NOMO-1 treated with DMSO at 0.1 percent for 48 hours (cell line): ENCODE measurements around the gene ZNF727.
"Not testable (repeated sequence)": the region's sequence is repeated elsewhere in the genome, so short reads cannot be mapped to it uniquely, and the experiment has no call there.

Experiments used
- DNase-seq: peaks from one replicate; lab custom pipeline; 2025; ENCODE audit not compliant: unreplicated experiment; lab: John Stamatoyannopoulos, UW

Gene ZNF727

DNA sequence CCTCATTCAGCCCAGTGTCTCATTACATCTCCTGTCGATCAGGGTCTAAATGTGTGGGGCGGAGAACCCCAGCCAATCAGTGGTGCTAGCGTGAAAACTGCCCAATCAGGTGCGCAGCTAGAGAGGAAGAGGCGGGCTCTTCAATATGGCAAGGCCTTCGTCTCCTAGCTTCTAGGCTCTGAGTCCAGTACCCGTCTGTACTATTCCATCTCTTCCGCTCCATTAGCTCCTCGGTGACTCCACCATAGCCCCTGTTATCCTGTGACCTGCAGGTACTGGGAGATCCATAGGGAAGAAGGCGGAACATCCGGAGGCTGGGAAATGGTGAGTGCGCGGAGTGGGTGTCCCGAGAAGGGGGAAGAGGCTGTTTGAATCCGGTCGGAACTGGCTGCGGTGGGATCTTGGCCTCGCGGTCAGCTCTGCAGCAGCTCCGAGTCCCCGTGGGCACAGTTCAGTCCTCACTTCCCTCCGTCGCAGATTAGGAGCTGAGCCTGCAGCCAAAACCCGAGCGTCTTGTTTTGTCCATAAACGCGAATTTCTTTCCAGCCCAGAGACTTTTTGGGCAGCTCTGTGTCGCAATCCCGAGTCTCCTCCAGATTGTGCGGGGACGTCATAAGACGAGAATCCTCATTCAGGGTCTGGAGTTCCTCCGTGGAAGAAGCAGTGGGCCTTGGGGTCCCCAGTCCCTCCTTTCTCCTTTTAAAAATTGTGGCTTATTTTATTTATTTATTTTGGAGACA lies at the start of gene ZNF727:
Gene ZNF727, plus strand, starts transcription at position 134 of the 740 bp plus-strand sequence. Its CDS starts 188 bp downstream, at position 322.
- DNase-seq: no peak

DNA sequence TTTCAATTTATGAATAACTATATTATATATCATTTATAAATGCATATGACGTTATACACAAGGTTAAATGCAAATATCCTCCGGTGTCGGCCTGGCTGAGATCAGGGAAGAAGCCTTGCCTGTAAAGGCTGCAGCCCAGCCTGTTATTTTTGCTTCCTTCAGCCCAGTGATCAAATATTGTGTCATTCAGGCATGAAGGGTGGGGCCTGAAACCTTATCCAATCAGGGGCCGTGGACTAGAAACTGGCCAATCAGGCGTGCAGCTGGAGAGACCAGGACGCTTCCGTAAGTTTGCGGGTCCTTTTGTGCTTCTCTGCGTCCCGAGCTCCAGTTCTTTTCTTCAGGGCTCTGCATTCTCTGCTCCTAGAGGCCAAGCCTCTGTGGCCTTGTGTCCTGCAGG lies 46.7 kb upstream of the ZNF727 start, which contains the start of gene ZNF722:
Gene ZNF722, plus strand, starts transcription at position 301 of the 400 bp plus-strand sequence. CDS start 113 bp downstream, outside the sequence.
- no peak for DNase-seq

DNA sequence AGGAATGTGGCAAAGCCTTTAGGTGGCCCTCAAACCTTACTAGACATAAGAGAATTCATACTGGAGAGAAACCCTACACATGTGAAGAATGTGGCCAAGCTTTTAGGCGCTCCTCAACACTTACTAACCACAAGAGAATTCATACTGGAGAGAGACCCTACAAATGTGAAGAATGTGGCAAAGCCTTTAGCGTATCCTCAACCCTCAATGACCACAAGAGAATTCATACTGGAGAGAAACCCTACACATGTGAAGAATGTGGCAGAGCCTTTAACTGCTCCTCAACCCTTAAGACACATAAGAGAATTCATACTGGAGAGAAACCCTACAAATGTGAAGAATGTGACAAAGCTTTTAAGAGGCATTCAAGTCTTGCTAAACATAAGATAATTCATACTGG lies 29.7 kb upstream of the ZNF727 start:
- not testable (repeated sequence) for DNase-seq

DNA sequence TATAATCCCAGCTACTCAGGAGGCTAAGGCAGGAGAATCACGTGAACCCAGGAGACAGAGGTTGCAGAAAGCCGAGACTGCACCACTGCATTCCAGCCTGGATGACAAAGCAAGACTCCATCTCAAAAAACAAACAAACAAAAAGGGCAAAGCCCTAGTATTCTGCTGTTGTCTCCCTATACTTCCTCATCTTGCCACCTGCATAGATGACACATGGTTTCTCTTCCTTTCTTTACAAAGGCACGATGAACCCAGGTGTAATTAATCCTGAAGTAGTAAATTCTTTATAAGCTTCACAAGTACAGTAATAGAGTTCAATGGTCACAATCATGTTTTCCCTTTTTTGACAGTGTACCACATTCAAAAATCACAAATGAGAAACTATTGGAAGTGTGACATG lies 9.8 kb upstream of the ZNF727 start:
- DNase-seq: no peak

DNA sequence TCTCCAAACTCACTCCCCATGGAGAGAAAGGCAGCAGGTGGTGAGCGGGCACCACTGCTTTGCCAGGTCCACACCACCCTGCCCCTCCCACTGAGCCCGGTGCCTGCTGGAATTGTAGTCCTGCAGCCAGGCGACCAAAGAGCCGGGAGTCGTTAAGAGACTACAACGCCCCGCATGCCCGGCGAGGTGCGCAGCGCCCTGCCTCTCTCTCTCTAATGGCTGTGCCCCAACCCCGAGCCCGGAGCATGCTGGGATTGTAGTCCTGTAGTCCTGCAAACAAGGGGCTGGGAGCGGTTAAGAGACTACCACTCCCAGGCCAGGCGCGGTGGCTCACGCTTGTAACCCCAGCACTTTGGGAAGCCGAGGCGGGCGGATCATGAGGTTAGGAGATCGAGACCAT lies 8.1 kb upstream of the ZNF727 start:
- no peak for DNase-seq

DNA sequence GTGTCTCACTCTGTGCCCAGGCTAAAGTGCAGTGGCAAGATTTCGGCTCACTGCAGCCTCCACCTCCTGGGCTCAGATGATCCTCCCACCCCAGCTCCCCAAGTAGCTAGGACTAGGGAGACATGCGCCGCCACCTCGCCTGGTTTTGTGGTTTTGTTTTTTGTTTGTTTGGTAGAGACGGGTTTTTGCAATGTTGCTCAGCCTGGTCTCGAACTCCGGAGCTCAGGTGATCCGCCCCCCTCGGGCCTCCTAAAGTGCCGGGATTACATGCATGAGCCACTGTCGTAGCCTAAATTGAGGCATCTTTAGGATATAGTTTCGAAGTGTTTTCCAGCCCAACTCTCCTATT lies 781 bp downstream of the ZNF727 start:
- no peak for DNase-seq

DNA sequence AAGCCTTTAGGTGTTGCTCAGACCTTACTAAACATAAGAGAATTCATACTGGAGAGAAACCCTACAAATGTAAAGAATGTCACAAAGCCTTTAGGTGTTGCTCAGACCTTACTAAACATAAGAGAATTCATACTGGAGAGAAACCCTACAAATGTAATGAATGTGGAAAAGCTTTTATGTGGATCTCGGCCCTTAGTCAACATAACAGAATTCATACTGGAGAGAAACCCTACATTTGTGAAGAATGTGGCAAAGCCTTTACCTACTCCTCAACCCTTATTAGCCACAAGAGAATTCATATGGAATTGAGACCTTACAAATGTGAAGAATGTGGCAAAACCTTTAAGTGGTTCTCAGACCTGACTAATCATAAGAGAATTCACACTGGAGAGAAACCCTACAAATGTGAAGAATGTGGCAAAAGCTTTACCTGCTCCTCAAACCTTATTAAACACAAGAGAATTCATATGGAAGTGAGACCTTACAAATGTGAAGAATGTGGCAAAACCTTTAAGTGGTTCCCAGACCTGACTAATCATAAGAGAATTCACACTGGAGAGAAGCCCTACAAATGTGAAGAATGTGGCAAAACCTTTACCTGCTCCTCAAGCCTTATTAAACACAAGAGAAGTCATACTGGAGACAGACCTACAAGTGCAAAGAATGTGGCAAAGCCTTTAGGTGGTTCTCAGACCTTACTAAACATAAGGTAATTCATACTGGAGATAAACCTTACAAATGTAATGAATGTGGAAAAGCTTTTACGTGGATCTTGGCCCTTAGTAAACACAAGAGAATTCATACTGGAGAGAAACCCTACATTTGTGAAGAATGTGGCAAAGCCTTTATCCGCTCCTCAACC lies 32.8 kb downstream of the ZNF727 start:
- not testable (repeated sequence) for DNase-seq

DNA sequence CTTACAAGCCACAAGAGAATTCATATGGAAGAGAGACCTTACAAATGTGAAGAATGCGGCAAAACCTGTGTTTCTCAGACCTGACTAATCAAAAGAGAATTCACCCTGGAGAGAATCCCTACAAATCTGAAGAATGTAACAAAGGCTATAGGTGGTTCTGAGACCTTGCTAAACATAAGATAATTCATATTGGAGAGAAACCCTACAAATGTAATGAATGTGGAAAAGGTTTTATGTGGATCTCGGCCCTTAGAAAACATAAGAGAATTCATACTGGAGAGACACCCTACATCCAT lies 33.4 kb downstream of the ZNF727 start:
- no peak for DNase-seq

DNA sequence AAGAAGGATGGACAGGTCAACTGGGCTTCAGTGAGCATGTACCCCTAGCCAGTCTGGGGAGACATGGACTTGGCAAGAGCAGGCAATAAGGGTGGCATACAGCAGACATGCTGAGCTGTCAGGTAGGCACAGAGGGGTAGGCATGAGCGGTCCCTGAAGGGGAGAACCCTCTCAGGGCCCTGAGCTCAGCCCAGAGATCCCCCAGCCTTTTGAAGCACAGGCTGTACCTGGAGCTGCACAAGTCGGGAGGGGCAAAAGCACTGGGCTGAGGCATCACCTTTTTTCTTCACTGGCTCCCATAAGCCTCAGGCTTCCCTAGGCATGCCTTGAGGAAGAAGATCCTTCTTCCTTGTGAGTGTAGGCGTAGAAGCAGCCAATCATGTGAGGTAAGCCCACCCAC lies 42.3 kb downstream of the ZNF727 start:
- DNase-seq: no peak

DNA sequence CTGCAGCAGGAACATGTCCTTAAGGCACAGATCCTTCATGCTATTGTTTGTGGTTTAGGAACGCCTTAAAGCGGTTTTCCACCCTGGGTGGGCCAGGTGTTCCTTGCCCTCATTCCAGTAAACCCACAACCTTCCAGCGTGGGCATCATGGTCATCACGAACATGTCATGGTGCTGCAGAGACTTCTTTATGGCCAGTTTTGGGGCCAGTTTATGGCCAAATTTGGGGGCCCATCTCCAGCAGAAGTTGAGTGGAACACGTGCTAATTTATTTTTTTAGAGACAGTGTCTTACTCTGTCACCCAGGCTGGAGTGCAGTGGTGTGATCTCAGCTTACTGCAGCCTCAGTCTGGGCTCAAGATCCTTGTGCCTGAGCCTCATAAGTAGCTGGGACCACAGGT lies 43.6 kb downstream of the ZNF727 start:
- not testable (repeated sequence) for DNase-seq
